A549 (cell line): Measurements from ENCODE around the gene SH3BP2.

Source experiments
- RCOR1 ChIP-seq: fragments of 150-350 bp; IDR thresholded peaks from 2 replicates; pipeline ENCODE4 v1.6.1; 2014; ENCODE audit warnings: antibody characterized with exemption, low read length, low read depth
- TF ChIP-seq, protein P1 (sequence below): IDR thresholded peaks from 2 replicates; pipeline ENCODE4 v1.6.1; 2012

DNA sequence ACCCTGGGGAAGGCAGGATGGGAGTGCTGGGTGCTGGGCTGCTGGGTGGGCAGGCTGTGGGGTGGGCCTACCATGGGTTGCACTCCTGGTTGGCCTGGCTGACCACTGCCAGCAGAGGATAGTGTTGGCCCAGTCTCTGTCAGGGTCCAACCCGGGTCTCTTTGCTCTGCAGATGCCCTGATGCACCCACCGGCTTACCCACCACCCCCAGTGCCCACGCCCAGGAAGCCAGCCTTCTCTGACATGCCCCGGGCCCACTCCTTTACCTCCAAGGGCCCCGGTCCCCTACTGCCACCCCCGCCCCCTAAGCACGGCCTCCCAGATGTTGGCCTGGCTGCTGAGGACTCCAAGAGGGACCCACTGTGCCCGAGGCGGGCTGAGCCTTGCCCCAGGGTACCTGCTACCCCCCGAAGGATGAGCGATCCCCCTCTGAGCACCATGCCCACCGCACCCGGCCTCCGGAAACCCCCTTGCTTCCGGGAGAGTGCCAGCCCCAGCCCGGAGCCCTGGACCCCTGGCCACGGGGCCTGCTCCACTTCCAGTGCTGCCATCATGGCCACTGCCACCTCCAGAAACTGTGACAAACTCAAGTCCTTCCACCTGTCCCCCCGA is 36.5 kb downstream of the SH3BP2 start:
- TF ChIP-seq, protein P1, sequence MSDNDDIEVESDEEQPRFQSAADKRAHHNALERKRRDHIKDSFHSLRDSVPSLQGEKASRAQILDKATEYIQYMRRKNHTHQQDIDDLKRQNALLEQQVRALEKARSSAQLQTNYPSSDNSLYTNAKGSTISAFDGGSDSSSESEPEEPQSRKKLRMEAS = no peak
- no peak for TF ChIP-seq RCOR1
